Measurements from ENCODE around the gene PSPN.
A peak's percentile ranks its signal among the peaks of the same experiment; 100 is the strongest.
"Not testable (repeated sequence)": the region's sequence is repeated elsewhere in the genome, so short reads cannot be mapped to it uniquely, and the experiment has no call there.

PSPN gene

DNA sequence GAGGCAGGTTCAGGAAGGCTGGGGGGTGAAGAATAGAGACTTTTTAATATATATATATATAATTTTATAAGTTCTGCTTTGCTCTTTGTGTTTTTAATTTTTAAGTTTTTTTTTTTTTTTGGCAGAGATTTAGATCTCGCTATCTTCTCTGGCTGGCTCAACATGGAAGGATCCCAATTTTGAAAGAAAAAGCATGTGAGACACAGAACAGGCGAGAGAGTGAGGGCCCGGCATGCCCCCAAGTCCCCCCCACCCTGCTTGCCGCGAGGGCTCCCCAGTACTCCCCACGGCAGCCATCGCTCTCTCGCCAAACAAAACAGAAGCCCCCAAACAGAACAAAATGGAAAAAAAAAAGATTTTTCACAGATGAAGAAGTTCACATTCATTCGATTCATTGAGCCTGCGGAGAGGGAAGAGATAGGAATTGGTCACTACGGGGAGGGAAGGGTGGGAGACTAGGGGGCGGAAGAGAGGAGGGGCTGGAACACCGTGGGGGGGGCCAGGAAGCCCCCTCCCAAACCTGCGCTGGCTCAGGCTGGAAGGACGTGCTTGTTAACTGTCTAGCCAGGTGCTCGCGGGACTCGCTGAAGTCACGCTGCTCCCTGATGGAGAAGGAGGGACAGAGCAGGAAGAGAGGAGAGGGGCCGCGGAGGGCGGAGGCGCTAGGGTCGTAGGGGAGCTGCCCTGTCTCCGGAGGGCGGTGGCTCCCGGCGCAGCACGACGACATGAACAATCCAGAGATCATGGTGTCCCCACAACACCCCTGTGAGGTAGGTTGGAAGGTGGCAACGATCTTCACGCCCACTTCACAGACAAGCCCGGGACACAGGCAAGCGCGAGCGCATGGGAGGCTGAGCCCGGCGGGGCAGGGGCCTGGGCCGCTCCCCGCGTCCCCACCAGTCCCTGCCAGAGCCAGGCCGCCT is 38.2 kb upstream of the PSPN start:
- H3K4me1 Mint-ChIP-seq, result no peaks in the 10 kb centered on the region
- H3K4me3 Mint-ChIP-seq, result no peak overlapping the region
- H3K27ac Mint-ChIP-seq, result no peak overlapping the region
- ATAC-seq (replicated peaks) (no peak), DNase-seq (no peak)
- H3K36me3 Mint-ChIP-seq, result peaks cover 35 to 52% of the 10 kb centered on the region in 2 donors
- no peaks in the 10 kb centered on the region for H3K9me3 Mint-ChIP-seq
- no peaks in the 10 kb centered on the region for H3K27me3 Mint-ChIP-seq

DNA sequence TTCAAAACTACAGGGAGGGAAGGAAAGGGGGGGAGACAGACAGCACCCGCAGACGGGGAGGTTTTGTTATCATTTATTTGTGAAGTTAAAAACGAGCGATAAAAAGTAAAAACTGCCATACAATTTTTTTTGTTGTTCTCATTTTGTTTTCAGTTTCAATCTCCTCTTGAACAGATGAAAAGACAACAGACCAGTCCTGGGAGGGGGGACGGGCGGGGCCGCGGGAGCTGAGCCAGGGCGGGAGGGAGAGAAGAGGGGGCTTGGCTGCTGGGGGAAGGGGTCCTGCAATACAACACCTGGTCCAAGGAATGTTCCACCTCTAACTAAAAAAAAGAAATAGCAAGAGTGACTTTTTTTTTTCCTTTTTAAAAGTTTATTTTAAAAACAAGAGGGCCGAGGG is 37.6 kb upstream of the PSPN start:
- no peaks in the 10 kb centered on the region for H3K27me3 Mint-ChIP-seq
- no peak for ATAC-seq (replicated peaks)
- H3K9me3 Mint-ChIP-seq, result no peaks in the 10 kb centered on the region
- no peak for DNase-seq
- H3K4me3 Mint-ChIP-seq, result no peak overlapping the region
- H3K27ac Mint-ChIP-seq, result no peak overlapping the region
- H3K4me1 Mint-ChIP-seq, result no peaks in the 10 kb centered on the region
- peaks cover 32 to 45% of the 10 kb centered on the region in 2 donors for H3K36me3 Mint-ChIP-seq

DNA sequence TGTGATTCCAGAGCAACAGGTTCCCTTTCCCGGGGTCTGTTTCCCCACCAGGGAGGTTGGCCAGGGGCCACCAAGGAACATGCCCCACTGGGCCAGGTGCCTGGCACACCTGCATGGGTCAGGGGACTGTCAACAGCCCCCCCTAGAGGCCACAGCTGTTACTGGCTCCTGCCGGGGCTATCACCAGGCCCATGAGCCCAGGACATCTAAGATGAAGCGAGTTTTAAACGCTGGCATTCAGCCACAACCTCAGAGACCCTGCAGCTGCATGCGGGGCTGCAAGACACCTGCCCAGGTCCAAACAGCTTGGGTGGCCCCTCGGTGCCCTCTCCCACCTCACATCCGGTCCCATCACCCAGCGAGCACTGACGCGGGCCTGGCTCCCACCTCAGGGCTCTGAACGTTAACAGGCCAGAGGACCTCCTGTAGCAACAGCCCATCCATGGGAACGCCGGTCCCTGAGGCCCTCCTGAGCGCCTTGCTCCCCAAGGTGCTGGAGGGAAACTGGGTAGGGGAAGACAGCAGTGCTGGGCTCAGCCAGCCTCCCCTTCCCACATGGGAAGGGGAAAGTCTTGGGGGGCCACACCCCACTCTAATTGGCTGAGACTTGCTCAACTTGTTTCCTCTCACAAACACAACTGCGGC is 36.8 kb upstream of the PSPN start:
- peak; percentile 72 to 76 for ATAC-seq (replicated peaks)

DNA sequence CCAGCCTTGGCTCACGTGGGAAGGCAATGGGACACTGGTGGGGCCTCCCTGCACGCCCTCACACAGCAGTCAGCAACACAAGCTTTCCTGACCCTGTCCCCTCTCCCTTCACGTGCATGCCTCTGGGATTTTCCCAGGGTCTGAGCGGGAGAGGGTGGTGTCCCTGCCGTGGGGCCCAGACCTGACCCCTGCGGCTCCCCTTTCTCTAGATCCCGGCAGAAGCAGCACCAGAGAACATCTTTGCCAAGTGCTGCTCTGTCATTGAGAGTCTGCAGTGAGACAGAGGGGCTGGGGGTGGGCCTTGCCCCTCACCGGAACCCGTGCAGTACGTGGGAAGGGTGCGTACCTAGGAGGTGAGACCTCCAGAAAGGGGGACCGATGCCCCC is 36.3 kb upstream of the PSPN start:
- no peaks in the 10 kb centered on the region for H3K9me3 Mint-ChIP-seq
- H3K36me3 Mint-ChIP-seq, result peaks cover 28 to 37% of the 10 kb centered on the region in 2 donors
- H3K27ac Mint-ChIP-seq, result peak overlapping the region; percentile 51
- DNase-seq (no peak), ATAC-seq (replicated peaks) (peak; percentile 29 to 33)
- no peaks in the 10 kb centered on the region for H3K4me1 Mint-ChIP-seq
- no peaks in the 10 kb centered on the region for H3K27me3 Mint-ChIP-seq
- no peak overlapping the region for H3K4me3 Mint-ChIP-seq

More for the DNA sequence above, 36.8 kb upstream of the PSPN start:
- Mint-ChIP-seq H3K4me1 (no peaks in the 10 kb centered on the region), H3K36me3 (peaks cover 29 to 40% of the 10 kb centered on the region in 2 donors), H3K27ac (no peak overlapping the region), H3K27me3 (no peaks in the 10 kb centered on the region), H3K4me3 (no peak overlapping the region), H3K9me3 (no peaks in the 10 kb centered on the region)
- no peak for DNase-seq

DNA sequence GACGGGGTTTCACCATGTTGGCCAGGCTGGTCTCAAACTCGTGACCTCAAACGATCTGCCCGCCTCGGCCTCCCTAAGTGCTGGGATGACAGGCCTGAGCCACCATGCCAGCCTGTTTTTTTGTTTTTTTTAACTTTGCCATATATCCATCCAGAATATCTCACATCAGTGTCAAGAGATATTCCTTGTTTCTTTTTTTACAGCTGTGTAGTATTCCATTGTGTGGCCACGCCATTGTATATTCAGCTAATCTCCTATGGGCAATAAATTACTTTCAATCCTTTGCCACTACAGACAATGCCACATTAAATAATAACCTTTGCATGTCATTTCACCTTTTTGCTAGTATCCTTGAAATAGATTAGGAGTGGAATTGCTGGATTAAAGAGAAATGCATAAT is 33.6 kb upstream of the PSPN start:
- peaks cover 11 to 16% of the 10 kb centered on the region in 2 donors for H3K36me3 Mint-ChIP-seq
- H3K4me3 Mint-ChIP-seq, result no peak overlapping the region
- H3K4me1 Mint-ChIP-seq, result no peaks in the 10 kb centered on the region
- no peak overlapping the region for H3K27ac Mint-ChIP-seq
- no peaks in the 10 kb centered on the region for H3K27me3 Mint-ChIP-seq
- ATAC-seq (replicated peaks), result no peak
- no peak for DNase-seq
- no peaks in the 10 kb centered on the region for H3K9me3 Mint-ChIP-seq

DNA sequence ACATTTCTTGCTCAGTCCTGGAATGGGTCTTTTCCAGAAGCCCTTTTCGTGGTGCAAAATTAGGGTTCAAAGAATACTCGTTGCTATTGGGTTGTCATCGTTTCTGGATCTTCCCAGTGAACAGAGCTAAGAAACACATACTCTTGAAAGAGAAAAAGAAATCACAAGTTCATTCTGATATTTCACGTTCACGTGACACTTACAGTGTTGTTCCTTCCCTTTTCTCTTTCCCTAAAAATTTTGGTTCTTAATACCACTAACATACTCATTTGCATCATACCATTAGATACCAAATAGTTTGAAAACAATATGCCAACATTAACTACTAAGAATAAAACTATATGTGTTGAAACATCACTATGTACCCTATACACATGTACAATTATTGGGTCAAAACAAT is 30.7 kb upstream of the PSPN start:
- no peak for DNase-seq
- H3K4me3 Mint-ChIP-seq, result no peak overlapping the region
- no peaks in the 10 kb centered on the region for H3K27me3 Mint-ChIP-seq
- no peak for ATAC-seq (replicated peaks)
- no peaks in the 10 kb centered on the region for H3K9me3 Mint-ChIP-seq
- H3K27ac Mint-ChIP-seq, result no peak overlapping the region
- no peaks in the 10 kb centered on the region for H3K4me1 Mint-ChIP-seq
- H3K36me3 Mint-ChIP-seq, result no peaks in the 10 kb centered on the region

DNA sequence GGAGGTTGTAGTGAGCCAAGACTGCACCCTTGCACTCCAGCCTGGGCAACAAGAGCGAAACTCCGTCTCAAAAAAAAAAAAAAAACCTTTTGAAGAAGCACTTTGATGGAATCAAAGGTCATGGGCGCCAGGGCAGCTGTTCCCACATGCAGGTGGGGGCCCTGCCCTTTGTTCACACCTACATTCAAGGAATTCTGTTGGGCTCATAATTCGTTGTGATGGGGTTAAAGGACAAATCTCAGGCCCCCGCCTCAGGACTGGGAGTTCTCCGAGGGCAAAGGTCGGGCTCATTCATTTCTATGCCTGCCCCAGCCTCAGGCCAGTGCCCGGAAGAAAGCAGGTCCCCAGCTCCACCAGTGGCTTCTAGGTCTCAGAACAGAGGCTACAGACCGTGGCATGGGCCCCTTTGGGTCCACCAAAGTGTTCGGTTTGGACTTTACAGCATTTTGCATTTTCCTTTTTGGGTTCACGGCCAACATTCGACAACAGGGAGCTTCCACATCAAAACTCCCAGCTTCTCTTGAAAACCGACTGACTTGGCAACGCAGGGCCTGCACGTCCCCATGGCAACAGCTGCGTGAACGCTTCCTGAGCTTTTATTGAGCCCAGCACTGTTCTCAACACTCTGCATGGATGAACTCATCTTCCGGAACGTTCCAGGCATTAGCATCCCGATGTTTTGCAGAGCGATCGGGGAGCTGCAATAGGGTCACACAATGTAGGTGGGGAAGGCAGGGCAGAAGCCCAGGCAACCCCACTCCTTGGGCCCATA is 27.3 kb upstream of the PSPN start:
- Mint-ChIP-seq H3K4me1 (no peaks in the 10 kb centered on the region), H3K9me3 (no peaks in the 10 kb centered on the region), H3K4me3 (no peak overlapping the region), H3K36me3 (no peaks in the 10 kb centered on the region), H3K27ac (no peak overlapping the region), H3K27me3 (no peaks in the 10 kb centered on the region)
- DNase-seq, result no peak
- no peak for ATAC-seq (replicated peaks)

DNA sequence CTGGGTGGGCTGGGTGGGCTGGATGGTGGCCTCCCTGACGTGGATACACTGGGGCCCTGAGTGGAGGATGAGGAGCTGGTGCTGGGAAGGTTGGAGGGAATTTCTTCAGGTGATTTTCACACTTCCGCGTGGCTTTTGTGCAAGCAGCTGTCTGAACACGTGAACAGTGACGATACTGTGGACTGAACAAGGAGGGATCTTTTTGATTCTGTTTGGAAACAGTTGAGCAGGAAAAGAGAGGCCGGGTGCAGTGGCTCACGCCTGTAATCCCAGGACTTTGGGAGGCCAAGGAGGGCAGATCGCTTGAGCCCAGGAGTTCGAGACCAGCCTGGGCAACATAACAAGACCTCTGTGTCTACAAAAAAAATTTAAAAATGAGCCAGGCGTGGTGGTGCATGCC is 26.3 kb upstream of the PSPN start:
- Mint-ChIP-seq H3K27ac (no peak overlapping the region), H3K9me3 (no peaks in the 10 kb centered on the region), H3K4me1 (no peaks in the 10 kb centered on the region), H3K27me3 (no peaks in the 10 kb centered on the region), H3K36me3 (no peaks in the 10 kb centered on the region), H3K4me3 (no peak overlapping the region)
- no peak for ATAC-seq (replicated peaks)
- no peak for DNase-seq

DNA sequence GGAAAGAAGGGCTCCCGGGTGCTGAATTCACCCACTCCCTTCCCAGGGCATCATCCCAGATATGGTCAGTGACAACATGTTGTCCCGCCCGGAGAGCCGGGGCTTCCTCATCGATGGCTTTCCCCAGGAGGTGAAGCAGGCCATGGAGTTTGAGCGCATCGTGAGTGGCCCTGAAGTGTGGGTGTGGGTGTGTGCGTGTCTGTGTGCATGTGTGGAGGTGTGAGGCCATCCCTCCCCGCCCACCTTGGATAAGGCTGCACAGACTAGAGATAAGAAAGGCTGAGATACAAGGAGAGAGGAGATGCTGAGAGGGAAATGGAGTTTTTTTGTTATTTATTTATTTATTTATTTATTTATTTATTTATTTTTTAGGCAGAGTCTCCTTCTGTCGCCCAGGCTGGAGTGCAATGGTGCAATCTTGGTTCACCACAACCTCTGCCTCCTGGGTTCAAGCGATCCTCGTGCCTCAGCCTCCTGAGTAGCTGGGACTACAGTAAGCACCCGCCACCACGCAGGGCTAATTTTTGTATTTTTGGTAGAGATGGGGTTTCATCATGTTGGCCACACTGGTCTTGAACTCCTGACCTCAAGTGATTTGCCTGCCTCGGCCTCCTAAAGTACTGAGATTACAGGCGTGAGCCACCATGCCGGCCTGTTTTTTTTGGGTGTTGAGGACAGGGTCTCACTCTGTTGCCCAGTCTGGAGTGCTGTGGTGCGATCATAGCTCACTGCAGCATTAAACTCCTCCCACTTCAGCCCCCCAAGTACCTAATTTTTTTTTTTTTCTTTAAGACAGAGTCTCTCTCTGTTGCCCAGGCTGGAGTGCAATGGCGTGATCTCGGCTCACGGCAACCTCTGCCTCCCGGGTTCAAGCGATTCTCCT is 24.6 kb upstream of the PSPN start:
- not testable (repeated sequence) for H3K27me3 Mint-ChIP-seq; H3K9me3 Mint-ChIP-seq; ATAC-seq (replicated peaks); H3K4me1 Mint-ChIP-seq; H3K36me3 Mint-ChIP-seq; H3K27ac Mint-ChIP-seq; H3K4me3 Mint-ChIP-seq; DNase-seq

DNA sequence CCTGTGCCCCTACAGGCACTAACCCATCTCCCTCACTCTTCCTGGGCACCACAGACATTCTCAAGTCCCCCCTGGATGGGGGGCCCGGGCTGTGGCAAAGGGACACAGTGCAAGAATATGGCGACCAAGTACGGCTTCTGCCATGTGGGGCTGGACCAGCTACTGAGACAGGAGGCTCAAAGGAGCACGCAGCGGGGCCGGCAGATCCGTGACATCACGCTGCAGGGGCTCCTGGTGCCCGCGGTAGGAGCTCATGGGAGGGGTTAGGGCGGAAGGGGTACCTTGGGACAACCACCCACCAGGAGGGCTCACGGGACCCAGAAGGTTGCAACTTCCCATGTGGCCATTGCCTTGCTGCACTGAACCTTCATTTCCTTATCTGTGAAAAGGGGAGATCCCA is 20.6 kb upstream of the PSPN start:
- H3K4me3 Mint-ChIP-seq, result no peak overlapping the region
- no peaks in the 10 kb centered on the region for H3K27me3 Mint-ChIP-seq
- ATAC-seq (replicated peaks) (no peak), DNase-seq (no peak)
- H3K9me3 Mint-ChIP-seq, result peaks cover 0 to 4% of the 10 kb centered on the region in 2 donors
- peaks cover 15 to 22% of the 10 kb centered on the region in 2 donors for H3K4me1 Mint-ChIP-seq
- no peak overlapping the region for H3K27ac Mint-ChIP-seq
- peaks cover 0 to 11% of the 10 kb centered on the region in 2 donors for H3K36me3 Mint-ChIP-seq

DNA sequence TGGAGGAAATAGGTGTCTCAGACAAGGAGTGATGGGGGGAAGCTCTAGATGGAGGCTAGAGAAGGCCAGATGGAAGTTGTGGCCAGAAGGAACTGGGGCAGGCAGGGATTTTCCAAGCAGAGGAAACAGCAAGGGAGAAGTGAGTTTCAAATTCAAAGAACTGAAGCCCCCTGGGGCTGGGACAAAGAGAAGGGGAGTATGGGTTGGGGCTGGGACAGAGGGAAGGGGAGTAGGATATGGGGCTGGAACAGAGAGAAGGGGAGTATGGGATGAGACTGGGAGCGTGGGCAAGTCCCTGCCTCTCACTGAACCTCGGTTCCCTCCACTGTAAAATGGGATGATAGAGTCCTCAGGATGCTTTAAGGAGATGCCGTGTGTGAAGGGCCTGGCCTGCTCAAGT is 19.1 kb upstream of the PSPN start:
- peaks cover 19 to 28% of the 10 kb centered on the region in 2 donors for H3K4me1 Mint-ChIP-seq
- ATAC-seq (replicated peaks) (no peak), DNase-seq (no peak)
- H3K4me3 Mint-ChIP-seq, result peak overlapping the region; percentile 0 to 43
- H3K27ac Mint-ChIP-seq, result no peak overlapping the region
- H3K27me3 Mint-ChIP-seq, result no peaks in the 10 kb centered on the region
- peaks cover 0 to 4% of the 10 kb centered on the region in 2 donors for H3K9me3 Mint-ChIP-seq
- peaks cover 4 to 19% of the 10 kb centered on the region in 2 donors for H3K36me3 Mint-ChIP-seq

DNA sequence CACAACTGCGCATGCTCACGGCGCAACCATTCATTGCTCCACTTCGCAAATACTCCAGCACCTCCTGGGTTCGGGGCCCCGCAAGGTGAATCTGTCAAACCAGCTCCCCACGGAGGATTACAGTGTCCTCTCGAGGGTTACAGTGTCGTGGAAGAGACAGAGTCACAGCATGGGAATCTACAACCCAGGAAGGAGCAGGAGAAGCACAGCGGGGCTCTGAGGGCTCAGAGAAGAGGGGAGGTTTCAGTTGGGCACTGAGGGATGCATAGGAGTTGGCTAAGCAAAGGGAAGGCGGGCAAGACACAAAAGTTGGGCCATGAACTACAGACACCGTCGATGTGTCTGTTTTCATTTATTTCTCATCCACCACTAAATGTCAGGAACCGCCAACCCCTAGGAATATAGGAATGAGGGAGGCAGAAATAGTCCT is 18.3 kb upstream of the PSPN start:
- no peak for DNase-seq
- peak overlapping the region; percentile 88 to 96 for H3K4me3 Mint-ChIP-seq

DNA sequence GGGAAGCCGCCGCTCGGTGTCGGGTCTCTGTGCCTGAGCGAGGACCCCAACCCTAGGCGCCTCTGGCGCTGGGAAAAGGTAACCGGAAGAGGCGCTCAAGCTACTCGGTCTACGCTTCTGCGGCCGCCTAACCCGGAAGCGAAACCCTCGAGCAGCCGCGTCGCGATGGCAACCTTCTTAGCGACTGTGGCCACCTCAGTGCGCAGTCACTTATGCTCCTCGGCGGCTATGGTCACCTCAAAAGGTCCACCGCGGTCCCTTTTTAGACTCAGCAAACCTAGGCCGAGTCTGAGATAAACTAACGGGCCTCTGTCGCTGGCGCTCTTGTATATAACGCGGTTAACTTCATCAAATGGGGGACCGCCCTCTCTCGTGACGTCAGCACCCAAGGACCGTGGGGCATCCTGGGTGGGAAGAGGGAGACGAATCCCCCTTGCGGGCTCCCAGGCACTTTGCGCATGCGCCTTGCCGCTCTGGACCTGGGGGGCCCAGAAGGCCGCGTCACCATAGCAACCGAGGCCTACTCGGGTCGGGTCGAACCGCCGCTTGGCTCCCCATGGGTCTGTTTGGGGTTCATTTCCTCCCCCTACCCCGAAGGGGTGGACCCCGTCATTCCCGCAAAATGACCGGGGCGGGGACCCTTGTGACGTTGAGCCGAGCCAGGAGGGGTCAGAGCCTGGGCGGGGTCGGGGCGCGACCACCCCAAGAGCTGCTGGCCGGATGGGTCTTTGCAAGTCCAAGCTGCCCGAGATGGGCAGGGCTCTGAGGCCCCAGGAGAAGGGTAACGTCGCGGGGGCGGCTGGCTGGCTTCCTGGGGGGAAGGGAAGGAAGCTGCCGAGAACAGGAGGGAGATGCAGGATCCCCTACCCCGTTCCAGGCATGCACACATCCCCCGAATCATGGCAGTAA is 17.6 kb upstream of the PSPN start, which contains the start of gene GTF2F1:
TSS of gene GTF2F1 (minus strand) at position 91 of the 909 bp plus-strand sequence. CDS start 169 bp downstream, outside the sequence.
- Mint-ChIP-seq H3K9me3 (peaks cover 0 to 4% of the 10 kb centered on the region in 2 donors), H3K4me1 (peaks cover 19 to 30% of the 10 kb centered on the region in 2 donors), H3K27ac (peak within 1 kb of the TSS; percentile 97), H3K36me3 (peaks cover 14 to 25% of the 10 kb centered on the region in 2 donors), H3K4me3 (peak within 1 kb of the TSS; percentile 88 to 96), H3K27me3 (no peaks in the 10 kb centered on the region)
- DNase-seq, result peak; percentile 94
- ATAC-seq (replicated peaks), result peak; percentile 89 to 90

More for the DNA sequence above, 18.3 kb upstream of the PSPN start:
- no peak for ATAC-seq (replicated peaks)
- H3K27me3 Mint-ChIP-seq, result no peaks in the 10 kb centered on the region
- peak overlapping the region; percentile 97 for H3K27ac Mint-ChIP-seq
- peaks cover 8 to 23% of the 10 kb centered on the region in 2 donors for H3K36me3 Mint-ChIP-seq
- peaks cover 19 to 28% of the 10 kb centered on the region in 2 donors for H3K4me1 Mint-ChIP-seq
- H3K9me3 Mint-ChIP-seq, result peaks cover 0 to 4% of the 10 kb centered on the region in 2 donors

Data from stimulated activated naive B cell treated with anti-CD40 and anti-IgM and Interleukin-4, amounts not matched to agents 10 μg/mL and 1 μg/mL and 100 μg/mL, for 72 hours (primary cell).